HG02973 (cell line): Measurements from ENCODE around the gene NECAB3.
"Not testable (repeated sequence)": the region's sequence is repeated elsewhere in the genome, so short reads cannot be mapped to it uniquely, and the experiment has no call there.

Experiments
- ATAC-seq: cut with Tn5 transposase; IDR thresholded peaks from one replicate; pipeline ENCODE4 v1.9.1; 2021; ENCODE audit warnings: moderate library complexity; ENCODE audit not compliant: unreplicated experiment

The NECAB3 gene

DNA sequence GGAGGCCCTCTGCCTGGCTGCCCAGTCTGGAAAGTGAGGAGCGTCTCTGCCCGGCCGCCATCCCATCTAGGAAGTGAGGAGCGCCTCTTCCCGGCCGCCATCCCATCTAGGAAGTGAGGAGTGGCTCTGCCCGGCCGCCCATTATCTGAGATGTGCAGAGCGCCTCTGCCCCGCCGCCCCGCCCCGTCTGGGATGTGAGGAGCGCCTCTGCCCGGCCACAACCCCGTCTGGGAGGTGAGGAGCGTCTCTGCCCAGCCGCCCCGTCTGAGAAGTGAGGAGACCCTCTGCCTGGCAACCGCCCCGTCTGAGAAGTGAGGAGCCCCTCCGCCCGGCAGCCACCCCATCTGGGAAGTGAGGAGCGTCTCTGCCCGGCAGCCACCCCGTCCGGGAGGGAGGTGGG is 24.7 kb upstream of the NECAB3 start:
- not testable (repeated sequence) for ATAC-seq

DNA sequence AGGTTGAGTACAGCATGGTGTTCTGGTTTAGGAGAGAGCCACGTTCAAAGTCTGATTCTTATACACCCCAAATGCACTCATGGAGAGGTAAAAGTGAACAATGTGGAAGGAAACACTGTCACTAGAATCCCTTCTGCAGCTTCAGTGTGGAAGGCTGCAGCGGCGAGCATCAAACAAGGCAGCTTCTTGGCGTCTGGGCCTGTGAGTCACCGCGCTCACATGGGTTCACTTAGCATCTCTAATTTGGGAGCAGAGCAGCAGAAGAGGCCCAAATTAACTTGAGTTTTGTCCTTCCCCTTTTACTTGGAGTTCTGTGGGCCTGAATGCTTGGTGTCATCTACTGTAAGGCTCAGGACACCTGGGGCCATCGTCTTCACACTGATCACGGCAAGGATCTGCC is 22.9 kb upstream of the NECAB3 start:
- ATAC-seq, result no peak

DNA sequence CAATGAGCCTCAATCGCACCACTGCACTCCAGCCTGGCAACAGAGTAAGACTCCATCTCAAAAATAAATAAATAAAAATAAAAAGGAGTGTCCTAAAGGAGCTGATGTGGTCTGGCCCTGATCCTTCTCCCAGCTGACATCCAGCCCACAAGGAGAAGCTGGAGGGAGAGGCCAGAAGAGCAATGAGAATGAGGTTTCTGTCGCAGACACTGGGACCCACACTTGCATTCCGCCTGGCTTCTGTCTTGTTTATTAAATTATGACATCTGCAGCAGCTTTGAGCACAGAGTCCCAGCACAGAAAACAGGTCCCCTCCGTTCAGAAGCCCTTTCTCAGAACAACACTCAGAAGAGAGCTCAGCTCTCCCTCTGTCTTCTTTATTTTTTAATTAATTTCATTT is 22.2 kb upstream of the NECAB3 start:
- no peak for ATAC-seq

DNA sequence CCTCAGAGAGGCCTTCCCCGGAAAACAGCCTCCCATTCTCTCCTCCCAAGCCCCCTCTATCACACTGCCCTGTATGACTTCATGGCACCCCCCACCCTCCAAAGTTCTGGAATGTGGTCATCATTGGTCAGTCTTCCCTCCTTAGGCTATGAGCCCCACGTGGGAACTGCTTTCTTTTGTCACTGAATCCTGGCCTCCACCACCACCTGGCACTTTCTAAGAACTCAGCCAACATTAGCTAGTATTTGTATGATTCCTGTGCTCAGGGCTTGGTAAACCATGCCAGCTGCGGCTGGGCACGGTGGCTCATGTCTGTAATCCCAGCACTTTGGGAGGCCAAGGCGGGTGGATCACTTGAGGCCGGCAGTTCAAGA is 20.4 kb upstream of the NECAB3 start:
- ATAC-seq, result no peak

DNA sequence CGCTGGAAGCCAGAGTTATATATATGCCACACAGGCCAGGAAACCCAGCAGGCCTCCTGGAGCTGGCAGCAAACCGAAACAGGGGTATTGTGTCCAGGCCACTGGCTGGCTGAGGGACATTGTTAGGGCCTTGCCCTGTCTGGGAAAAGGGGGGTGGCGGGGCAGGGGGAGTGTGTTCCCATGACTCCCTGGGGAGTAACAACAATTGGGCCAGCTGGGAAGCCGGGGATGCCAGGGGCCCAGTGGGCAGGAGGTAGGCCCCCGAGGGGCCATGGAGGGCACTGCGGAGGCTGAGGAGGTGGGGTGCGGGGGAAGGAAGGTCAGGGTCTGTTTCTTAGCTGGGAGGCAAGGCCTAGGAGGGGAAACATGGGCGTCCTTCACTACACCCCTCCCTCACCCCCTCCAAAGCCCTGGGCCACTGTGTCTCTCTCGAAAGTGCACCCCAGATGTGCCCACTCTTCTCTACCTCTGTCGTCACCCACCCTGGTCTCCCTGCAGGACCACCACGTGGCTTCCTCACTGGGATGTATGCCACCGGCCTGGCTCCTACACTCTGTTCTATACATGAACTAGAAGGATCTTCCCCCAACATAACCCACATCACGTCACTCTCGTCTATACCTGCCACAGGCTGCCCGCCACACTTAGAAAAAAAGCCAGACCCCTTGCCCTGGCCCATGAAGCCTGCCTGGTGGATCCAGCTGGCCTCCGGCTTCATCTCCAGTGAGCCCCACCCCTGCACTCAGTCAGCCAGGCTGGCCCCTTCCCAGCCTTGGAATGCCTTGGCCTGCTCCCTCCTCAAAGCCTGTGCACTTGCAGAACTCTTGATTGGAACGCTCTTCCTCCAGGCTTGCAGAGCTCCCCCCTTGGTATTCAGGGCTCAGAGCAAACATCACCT is 19.8 kb upstream of the NECAB3 start:
- no peak for ATAC-seq

DNA sequence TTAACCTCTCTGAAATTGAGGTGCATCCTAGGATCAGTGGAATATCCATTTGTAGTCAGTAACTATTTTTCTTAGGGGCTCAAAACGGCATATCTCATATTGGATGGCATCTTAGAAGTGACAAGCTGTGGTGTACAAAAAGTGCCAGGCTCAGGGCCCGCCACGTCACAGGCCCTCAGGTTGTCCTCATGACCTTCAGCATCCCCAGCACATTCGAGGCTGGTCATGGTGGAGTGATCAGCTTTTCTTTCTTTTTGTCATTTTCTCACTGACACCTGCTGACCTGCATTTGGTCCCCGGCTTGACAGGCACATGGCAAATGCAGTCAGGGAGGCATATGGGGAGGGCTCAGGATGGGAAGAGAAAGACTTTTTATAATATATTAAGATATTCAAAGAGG is 19.1 kb upstream of the NECAB3 start:
- no peak for ATAC-seq

DNA sequence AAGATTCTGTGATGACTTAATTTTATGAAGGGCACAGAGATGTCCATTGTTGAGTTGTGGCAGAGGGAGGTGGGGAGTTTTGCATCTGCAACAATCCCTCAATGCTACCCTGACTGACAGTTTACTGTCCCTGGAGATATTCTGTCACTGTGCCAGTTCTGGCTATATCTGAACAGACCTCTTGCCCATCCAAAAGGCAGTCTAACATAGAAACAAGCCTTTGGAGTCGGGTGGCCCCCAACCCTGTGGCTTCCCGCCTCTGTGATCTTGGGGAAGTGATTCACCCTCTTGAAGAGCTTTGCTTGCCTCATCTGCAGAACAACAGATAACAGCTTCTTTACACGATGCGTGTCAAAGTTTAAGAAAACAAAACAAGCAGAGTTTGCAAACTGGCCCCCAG is 15.7 kb upstream of the NECAB3 start:
- ATAC-seq, result no peak

DNA sequence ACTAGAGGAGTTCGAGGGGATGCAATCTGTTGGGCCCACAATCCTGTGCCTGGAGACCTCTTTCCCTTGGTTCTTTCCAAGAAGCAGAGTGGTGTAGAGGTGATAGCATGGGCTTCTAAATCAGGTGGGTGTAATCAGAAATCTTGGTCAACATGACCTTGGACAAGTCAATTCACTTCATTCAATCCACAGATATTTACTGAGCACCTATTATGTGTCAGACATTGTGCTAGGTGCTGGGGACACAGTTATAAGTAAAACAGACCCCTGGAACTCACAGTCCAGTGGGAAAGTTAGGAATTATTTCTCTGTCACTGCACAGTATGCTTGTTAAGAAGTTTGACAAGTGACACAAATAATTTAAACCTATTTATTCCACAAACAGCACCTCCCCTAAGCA is 15.3 kb upstream of the NECAB3 start:
- ATAC-seq, result no peak

DNA sequence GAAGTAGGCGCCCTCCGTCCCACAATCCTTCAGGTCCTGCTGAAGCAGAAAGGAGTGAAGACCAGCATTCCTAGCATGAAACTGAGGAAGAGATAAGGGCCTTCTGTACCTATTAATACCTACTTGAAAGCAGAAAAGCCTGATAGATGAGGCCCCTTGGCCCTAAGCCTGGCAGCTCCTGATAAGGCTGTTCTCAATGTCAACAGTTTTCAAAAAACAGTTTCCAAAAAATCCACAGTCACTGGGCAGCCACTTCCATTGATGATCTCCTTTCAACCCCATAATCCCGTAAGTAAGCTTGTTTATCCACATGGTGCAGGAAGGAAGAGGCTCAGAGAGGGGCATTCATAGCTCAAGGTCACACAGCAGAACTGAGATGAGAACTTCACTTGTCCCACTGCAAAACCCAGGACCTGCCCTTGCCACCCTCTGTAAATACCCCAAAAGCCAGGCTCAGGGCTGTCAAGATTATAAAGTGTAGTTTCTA is 14.8 kb upstream of the NECAB3 start:
- ATAC-seq, result no peak

DNA sequence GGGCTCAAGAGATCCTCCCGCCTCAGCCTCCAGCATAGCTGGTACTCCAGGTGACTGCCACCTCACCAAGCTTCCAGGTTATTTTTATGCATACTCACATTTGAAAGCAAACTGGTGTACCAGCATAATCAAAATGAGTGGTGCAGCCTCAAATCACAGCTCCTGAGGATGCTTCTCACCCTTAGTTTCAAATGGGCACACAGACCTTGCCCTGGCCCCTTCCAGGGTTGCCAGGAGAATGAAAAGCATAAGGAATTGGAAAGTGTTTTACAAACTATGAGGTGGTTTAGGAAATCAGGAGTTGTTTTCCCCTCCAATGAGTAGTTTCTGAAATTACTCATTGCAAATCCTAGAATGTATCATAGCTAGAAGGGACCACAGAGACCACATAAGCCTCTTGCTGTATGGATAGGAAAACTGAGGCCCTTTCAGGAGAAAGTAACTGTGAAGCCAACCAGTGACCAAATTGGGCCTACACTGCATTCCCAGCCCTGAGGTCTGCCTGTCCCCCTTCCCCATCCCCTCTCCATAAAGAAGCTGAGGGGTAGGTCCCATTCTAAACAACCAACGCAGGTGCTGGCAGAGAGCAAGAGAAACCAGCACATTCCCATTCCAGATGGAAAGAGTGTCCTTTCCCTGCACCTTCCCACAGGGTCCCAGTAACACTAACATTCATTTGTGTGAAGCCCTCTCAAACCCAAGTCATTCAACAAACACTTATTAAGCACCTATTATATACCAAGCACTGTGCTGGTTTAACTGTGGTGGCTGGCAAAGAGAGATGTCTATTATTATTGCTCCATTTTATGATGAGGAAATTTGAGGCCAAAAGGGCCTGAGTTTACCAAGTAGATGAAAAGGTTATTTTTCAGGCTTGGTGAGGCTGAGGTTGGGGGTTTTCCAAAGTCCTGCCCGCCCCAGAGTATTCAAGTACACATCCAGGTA is 14.0 kb upstream of the NECAB3 start:
- ATAC-seq, result no peak

DNA sequence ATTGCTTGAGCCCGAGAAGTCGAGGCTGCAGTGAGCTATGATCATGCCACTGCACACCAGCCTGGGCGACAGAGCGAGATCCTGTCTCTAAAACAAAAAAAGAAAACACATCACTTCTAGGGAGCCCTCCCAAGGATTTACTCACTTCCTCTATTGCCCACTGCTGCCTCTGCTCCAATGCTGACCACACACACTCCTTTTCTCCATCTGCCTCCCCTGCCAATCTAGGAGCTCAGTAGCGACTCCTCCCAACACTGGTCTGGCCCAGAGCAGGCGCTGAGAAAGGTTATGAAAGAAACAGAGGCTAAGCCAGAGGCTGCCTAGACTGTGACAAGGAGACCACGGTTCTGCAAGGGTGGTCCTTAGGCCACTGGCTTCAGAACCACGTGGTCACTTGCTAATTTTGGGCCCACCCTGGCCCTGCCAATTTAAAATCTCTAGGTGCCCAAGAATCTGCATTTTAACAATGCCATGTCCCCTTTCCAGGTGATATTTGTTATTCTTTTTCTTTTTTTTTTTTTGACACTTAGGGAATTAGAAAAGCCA is 13.2 kb upstream of the NECAB3 start:
- ATAC-seq, result no peak

DNA sequence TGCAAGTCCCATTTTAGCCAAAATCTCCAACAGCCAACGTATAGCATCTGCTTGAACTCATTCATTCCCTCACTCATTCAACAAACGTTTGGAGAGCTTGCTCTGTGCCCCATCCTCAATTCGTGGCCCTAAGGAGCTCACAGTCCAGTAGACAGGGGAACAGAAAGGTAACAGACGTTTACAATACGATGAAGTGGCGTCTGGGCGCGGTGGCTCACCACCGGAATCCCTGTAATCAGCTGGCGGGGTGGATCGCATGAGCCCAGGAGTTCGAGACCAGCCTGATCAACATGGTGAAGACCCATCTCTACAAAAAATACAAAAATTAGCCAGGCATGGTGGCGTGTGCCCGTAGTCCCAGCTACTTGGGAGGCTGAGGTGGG is 12.7 kb upstream of the NECAB3 start:
- no peak for ATAC-seq

DNA sequence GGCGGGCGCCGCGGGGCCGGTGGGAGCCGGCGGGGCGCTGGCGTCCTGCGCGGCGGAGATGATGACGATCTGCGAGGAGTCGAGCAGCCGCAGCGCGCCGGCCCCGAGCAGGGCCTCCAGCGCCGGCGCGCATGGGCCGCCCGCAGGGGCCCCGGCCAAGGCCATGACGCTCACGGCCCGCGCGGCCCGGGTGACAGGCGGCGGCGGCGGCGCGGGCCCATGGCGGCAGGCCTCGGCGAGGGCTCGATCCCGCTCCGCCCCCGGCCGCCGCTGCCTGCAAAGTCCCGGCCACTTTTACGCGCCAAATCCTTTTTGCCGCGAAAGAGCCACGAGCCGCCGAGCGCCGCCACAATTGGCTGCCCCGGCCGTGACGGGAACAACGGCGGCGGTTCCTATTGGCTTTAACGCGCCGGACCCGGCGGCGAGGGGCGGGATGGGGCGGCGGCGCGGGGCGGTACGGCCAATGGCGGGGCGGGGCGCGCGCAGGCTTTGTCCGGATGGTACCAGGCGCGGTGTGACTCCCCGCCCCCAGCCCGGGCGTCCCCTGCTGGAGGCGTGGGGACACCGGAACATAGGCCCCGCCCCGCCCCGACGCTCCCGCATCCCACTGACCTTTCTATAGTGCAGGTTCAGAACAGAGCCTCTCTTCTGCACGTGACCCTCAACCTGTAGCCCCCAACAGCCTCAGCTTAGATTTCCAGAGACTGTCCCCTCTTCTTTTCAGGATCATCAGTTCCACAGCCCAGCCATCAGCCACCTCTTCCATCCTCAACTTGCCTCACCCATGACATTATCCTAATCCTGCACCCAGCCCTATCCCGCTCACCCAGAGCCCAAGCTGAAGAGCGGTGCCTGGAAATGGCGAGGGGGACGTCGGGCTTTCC is 12.1 kb upstream of the NECAB3 start, which contains the start of gene E2F1:
TSS of gene E2F1 (minus strand) at position 286 of the 884 bp plus-strand sequence. CDS start at position 165, 121 bp downstream.
- peak; percentile 65 for ATAC-seq

DNA sequence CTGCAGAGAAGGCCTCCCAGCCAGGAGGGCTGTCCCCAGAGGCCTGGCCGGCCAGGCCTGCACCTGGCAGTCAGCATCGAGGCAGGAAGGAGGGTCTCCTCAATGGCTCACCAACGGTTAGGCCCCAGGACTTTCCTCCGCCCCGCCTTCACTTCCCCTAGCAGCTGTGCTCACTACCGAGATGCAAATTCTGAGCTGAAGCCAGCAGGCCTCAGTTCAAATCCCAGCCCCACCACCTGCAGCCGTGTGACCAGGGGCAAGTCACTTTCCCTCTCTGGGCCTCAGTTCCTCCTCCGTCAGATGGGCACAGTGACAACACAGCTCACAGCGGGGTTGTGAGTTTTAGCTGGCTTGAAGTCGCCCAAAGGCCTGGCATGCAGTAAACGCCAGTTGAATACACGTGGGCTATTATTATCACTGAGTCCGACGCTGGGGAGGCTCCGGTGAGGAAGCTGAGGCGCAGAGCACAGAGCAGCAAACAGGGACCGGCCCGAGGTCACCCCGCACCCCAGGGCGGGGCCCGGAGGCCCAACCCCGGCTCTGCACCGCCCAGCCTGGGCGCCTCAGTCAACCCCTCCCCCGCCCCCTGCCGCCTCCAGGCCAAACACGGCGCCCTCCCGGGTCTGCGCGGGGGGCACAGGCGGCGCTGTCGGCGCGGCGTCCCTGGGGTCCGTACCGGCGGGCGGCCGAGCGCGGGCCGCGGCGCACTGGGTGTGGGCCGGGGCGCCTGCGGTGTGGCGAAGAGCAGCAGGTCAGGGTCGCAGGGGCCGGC is 11.3 kb upstream of the NECAB3 start:
- peak; percentile 35 for ATAC-seq

DNA sequence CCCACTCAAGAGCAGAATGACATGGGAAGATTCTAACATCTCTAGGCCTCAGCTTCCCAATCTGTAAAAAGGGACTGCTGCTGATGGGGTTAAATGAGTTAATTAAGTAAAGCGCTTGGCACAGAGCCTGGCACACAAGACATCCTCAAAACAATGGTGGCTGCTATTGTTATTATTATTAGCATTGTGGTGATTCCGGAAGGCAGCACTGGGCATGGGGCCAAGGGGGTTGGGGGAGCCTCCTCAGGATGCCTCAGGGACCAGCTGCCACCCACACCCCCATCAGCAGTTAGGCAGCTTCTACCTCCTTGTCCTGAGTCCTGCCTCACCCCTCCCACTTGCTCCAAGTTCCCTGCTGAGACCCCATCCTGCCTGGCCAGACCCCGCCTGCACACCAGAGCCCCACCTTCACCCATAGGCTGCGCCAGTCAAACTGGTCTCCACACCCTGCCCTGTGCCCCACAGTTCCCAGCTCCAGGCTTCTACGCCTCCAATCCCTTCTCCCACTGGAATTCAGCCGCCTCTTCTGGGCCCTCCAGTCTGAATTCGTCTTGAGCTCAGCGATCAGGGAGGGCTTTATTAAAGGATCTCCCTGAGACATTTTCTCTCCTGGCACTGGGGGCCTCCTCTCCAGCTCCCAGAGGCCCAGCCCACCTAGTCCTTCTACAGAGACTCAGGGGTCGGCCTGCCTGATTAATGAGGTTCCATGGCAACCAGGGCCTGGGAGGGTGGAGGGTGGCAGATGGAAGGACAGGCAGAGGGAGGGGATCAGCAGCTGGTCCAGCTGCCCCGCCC is 10.5 kb upstream of the NECAB3 start:
- ATAC-seq, result no peak

DNA sequence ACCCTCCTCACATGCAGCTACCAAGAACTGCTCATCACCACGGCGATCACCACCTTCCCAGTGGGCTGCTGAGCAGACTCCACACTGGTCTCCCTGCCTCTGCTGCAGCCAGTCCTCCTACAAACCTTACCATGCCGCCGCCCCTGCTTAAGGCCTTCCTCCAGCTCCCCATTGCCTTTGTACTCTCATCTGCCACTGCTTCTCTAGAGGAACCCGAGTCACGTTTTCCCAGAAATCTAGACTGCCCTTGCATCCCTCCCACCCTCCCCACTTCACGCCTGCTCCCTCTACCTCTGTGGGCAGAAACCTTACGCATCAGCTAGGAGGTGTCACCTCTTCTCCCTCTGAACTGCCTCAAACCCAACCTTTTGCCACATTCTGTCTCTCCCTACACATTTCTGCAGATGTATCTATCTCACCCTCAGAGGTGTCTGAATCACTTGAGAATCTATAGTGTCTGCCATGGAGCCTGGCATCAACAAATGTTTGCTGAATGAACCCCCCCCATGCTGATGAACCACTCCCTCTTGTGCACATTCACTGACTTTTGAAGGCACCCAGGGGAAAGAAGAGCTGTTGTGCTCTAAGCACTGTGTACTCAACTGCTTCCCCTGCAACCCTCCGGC is 7.6 kb upstream of the NECAB3 start:
- no peak for ATAC-seq

DNA sequence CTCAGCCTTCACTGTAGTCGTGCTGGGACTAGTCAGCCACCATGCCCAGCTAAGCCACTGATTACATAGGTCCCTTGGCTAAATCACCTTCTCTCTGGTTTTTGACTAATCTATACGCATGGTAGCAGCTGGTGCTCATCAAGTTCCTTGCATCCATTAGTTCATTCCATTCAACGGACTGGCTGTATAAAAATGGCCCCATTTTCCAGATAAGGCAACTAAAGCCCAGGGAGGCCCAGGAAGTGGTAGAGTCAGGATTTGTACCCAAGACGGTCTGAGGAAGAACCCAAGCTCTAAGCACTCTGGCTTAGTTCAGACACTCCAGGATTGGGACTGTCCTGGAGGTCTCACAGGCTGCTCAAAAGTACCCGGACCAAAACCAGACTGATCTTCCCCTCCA is 7.1 kb upstream of the NECAB3 start:
- no peak for ATAC-seq

DNA sequence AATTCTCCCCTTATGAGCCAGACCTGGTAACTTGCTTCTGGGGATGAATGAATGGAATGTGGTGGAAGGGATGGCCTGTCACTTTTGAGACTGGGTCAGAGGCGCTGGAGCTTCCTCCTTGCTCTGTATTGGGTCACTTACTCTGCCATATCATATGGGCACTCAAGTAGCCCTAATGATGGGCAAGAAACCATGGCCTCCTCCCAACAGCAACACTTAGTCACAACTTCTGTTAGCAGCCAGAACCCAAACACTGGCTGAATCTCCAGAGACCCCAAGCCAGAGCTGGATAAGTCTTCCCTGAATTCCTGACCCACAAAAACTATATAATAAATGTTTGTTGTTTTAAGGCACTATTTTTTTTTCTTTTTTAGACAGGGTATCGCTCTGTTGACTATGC is 6.5 kb upstream of the NECAB3 start:
- ATAC-seq, result no peak
